ENCODE measurements around the gene KPNA5. TPM values are rescaled to one million over a fixed set of nuclear protein-coding genes. Genes with fewer than 3 reads are reported as not detected.
A peak's percentile ranks its signal among the peaks of the same experiment; 100 is the strongest.

The KPNA5 gene
- polyA plus RNA-seq = 8.9 TPM
- long read RNA-seq, donor 1, full-length matches to known transcripts = 1 of 1 reads
- long read RNA-seq, donor 1, partial matches to known transcripts = 0 of 1 reads
- long read RNA-seq, donor 1, other reads (novel, unspliced or antisense) = 0 of 1 reads
- long read RNA-seq, donor 2 = 0 reads
- long read RNA-seq, donor 3, full-length matches to known transcripts = 2 of 2 reads
- long read RNA-seq, donor 3, partial matches to known transcripts = 0 of 2 reads
- long read RNA-seq, donor 3, other reads (novel, unspliced or antisense) = 0 of 2 reads
- long read RNA-seq, donor 4 = 0 reads
- long read RNA-seq, donor 5, full-length matches to known transcripts = 1 of 1 reads
- long read RNA-seq, donor 5, partial matches to known transcripts = 0 of 1 reads
- long read RNA-seq, donor 5, other reads (novel, unspliced or antisense) = 0 of 1 reads
- long read RNA-seq, donor 6, full-length matches to known transcripts = 1 of 1 reads
- long read RNA-seq, donor 6, partial matches to known transcripts = 0 of 1 reads
- long read RNA-seq, donor 6, other reads (novel, unspliced or antisense) = 0 of 1 reads
- long read RNA-seq, donor 7, full-length matches to known transcripts = 3 of 3 reads
- long read RNA-seq, donor 7, partial matches to known transcripts = 0 of 3 reads
- long read RNA-seq, donor 7, other reads (novel, unspliced or antisense) = 0 of 3 reads
- long read RNA-seq, donor 8, full-length matches to known transcripts = 2 of 2 reads
- long read RNA-seq, donor 8, partial matches to known transcripts = 0 of 2 reads
- long read RNA-seq, donor 8, other reads (novel, unspliced or antisense) = 0 of 2 reads
- long read RNA-seq, donor 9, full-length matches to known transcripts = 1 of 1 reads
- long read RNA-seq, donor 9, partial matches to known transcripts = 0 of 1 reads
- long read RNA-seq, donor 9, other reads (novel, unspliced or antisense) = 0 of 1 reads
- long read RNA-seq, donor 10, full-length matches to known transcripts = 3 of 3 reads
- long read RNA-seq, donor 10, partial matches to known transcripts = 0 of 3 reads
- long read RNA-seq, donor 10, other reads (novel, unspliced or antisense) = 0 of 3 reads
- long read RNA-seq, donor 11 = 0 reads

DNA sequence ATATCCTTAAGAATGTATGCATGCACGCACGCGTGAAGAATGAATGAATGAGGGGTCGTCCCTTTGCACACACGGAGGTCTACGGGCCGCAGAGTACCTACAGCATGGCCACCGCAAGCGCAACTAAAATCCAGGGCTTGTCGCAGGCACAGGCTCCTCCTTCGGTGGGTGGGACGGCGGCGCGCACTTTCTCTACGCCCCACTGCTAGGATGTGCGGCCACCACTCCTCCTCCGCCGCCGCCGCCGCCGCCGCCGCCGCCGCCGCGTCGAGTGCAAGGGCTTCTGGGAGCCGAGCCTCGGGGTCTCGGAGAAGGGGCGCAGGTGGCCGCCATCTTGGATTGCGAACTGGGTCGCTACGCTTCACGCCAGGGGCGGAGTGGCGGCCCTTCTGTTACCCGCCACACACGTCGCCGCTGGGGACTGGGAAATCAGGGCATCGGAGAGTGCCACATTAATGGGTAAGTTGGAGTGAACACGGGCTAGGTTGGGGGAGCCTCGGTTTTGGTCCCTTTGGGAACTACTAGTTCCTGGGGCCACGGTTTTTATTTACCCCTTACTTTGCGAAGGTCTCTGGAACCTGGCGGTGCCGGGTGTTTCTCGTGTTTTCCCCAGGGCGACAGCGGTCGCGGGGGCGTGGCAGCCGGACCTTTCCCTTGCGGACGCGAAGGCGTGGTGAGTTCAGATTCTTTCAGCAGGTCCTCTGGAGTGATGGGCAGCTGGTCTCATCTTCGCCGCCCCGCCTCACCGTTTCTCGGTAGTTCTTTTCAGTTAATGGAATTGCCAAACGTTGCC is at the start of gene KPNA5:
TSS of gene KPNA5 (plus strand) at position 332 of the 793 bp plus-strand sequence. CDS start at position 456, 124 bp downstream.
- H3K4me3 ChIP-seq (ENCODE audit: low read length) = peak within 1 kb of the TSS; percentile 97
- H3K27ac ChIP-seq (ENCODE audit: low read length) = peak within 1 kb of the TSS; percentile 97
- H3K9me3 ChIP-seq (ENCODE audit: control insufficient read depth, low read depth, low read length) = no peaks in the 10 kb centered on the region
- peaks cover 5% of the 10 kb centered on the region for H3K27me3 ChIP-seq (ENCODE audit: control insufficient read depth, insufficient read depth, low read length)
- H3K4me1 ChIP-seq (ENCODE audit: control insufficient read depth, insufficient read depth, low read length) = no peaks in the 10 kb centered on the region
- H3K36me3 ChIP-seq (ENCODE audit: control insufficient read depth, insufficient read depth, low read length) = no peaks in the 10 kb centered on the region
- 0% methylated on average over 2 of the region's 69 CpGs for WGBS (ENCODE audit: insufficient coverage, low lambda C conversion rate)
- DNase-seq = peak; percentile 86 to 95

DNA sequence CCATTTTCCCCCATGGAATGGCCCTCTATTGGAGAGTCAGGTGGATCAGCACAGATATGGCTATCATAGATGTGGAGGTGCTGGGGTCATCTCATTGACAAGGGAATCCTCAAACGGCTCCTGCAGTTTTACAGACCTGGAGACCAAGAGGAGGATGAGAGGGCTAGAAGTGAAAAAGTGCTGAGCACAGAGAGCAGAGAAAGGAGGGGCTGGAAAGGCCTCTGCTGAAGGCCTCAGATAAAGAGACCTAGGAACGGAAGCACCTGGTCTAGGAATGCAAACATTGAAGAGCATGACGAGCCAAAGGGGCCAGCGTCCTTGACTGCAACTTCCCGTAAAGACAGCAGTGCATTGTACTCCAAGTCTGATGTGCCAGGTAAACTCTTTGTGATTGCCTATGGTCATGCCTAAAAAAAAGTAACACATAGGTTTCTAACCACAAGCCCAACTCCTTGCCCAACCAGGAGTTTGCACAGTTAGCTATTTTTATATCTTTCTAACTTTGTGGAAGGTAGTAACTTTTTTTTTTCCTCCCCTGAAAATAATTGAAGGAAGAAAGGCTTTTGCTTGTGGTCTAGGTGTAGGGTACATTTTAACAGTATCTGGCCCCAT is 49.5 kb upstream of the KPNA5 start:
- DNase-seq = peak; percentile 17 to 73
- no peaks in the 10 kb centered on the region for H3K9me3 ChIP-seq (ENCODE audit: control insufficient read depth, low read depth, low read length)
- H3K27me3 ChIP-seq (ENCODE audit: control insufficient read depth, insufficient read depth, low read length) = no peaks in the 10 kb centered on the region
- peaks cover 3% of the 10 kb centered on the region for H3K4me1 ChIP-seq (ENCODE audit: control insufficient read depth, insufficient read depth, low read length)
- H3K27ac ChIP-seq (ENCODE audit: low read length) = no peak overlapping the region
- H3K4me3 ChIP-seq (ENCODE audit: low read length) = no peak overlapping the region
- 0% methylated on average over 1 of the region's 5 CpGs for WGBS (ENCODE audit: insufficient coverage, low lambda C conversion rate)
- peaks cover 2% of the 10 kb centered on the region for H3K36me3 ChIP-seq (ENCODE audit: control insufficient read depth, insufficient read depth, low read length)

DNA sequence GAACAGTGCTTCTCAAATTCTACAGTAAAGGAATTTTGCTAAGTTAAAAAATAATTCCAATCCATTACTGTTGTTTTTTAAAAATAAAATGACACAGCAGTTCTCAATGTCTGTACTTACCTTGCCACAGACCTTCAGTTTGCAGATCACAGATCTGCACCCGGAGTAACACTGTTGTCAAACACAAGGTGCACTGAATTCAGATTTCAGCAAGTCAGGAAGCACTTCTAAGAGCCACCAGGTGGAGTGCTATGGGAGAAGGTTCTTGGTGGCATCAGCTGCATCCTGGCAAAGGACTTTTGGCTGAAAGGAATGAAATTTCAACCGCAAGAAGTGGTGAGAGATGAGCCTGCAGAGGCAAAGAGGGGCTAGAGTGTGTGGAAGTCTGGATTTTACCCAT is 47.3 kb upstream of the KPNA5 start:
- peaks cover 2% of the 10 kb centered on the region for H3K36me3 ChIP-seq (ENCODE audit: control insufficient read depth, insufficient read depth, low read length)
- H3K4me1 ChIP-seq (ENCODE audit: control insufficient read depth, insufficient read depth, low read length) = peaks cover 3% of the 10 kb centered on the region
- H3K27me3 ChIP-seq (ENCODE audit: control insufficient read depth, insufficient read depth, low read length) = no peaks in the 10 kb centered on the region
- no peak overlapping the region for H3K27ac ChIP-seq (ENCODE audit: low read length)
- 100% methylated on average over 1 of the region's 2 CpGs for WGBS (ENCODE audit: insufficient coverage, low lambda C conversion rate)
- no peak overlapping the region for H3K4me3 ChIP-seq (ENCODE audit: low read length)
- DNase-seq = no peak
- H3K9me3 ChIP-seq (ENCODE audit: control insufficient read depth, low read depth, low read length) = no peaks in the 10 kb centered on the region

DNA sequence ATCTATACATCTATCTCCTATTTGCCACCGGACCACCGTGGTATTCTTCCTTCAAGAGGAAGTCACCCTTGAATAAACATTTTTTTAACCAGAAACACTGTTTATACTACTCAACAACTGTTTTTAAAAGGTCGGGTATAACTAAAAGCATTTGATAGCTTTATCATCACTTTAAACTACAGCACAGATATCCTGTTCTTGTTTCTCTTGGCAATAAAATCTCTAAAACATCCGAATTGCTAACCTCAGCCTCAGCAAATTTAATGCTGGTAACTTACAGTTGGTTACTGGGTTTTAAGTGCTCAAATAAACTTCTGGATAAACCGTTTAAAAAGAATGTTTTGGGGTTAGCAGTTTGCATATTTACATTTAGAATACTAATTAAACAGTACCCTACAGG is 32.9 kb upstream of the KPNA5 start:
- WGBS (ENCODE audit: insufficient coverage, low lambda C conversion rate) = 64% methylated on average over 5 of the region's 5 CpGs
- Histone ChIP-seq H3K4me3 (ENCODE audit: low read length) (no peak overlapping the region), H3K4me1 (ENCODE audit: control insufficient read depth, insufficient read depth, low read length) (no peaks in the 10 kb centered on the region), H3K27me3 (ENCODE audit: control insufficient read depth, insufficient read depth, low read length) (no peaks in the 10 kb centered on the region), H3K9me3 (ENCODE audit: control insufficient read depth, low read depth, low read length) (no peaks in the 10 kb centered on the region), H3K27ac (ENCODE audit: low read length) (no peak overlapping the region), H3K36me3 (ENCODE audit: control insufficient read depth, insufficient read depth, low read length) (peaks cover 10% of the 10 kb centered on the region)
- no peak for DNase-seq

DNA sequence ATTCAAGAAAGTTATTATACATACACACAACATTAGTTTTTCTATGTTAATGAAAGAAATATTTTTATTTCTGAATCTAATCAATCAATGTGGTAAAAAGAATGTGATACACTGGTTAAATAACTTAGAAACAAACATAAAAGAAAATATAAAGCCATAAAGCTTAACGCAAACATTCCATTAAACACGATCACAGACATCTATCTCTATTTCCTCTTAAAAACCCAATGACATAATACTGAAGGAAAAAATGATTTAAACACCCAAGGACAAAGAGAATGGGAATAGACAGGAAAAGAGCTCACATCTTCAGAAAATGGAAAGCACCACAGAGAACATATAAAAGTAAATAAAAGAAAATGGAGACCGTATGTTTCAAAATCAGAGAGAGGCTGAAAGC is 31.9 kb upstream of the KPNA5 start:
- Histone ChIP-seq H3K9me3 (ENCODE audit: control insufficient read depth, low read depth, low read length) (no peaks in the 10 kb centered on the region), H3K27ac (ENCODE audit: low read length) (no peak overlapping the region), H3K27me3 (ENCODE audit: control insufficient read depth, insufficient read depth, low read length) (no peaks in the 10 kb centered on the region), H3K4me1 (ENCODE audit: control insufficient read depth, insufficient read depth, low read length) (no peaks in the 10 kb centered on the region), H3K36me3 (ENCODE audit: control insufficient read depth, insufficient read depth, low read length) (peaks cover 10% of the 10 kb centered on the region), H3K4me3 (ENCODE audit: low read length) (no peak overlapping the region)
- WGBS (ENCODE audit: insufficient coverage, low lambda C conversion rate) = 89% methylated on average over 1 of the region's 3 CpGs
- no peak for DNase-seq

DNA sequence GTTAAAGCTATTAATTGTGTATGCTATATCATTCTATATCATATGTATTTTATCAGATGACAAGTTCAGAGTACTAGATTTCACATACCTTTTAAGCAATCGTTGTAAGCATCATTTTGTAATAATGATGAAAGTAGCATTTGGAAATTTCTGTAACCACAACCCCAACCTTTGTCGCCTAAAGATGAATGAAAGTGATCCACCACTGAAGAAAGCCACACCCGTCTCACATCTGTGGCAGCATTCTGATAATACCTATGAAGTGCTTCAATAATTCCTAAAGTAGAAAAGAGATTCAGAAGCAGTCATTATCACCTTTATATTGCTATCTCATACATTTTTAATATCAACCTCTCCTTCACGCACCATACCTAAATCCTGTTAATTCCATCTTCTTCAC is 29.1 kb upstream of the KPNA5 start:
- no peak for DNase-seq
- Histone ChIP-seq H3K27me3 (ENCODE audit: control insufficient read depth, insufficient read depth, low read length) (no peaks in the 10 kb centered on the region), H3K9me3 (ENCODE audit: control insufficient read depth, low read depth, low read length) (no peaks in the 10 kb centered on the region), H3K4me3 (ENCODE audit: low read length) (no peak overlapping the region), H3K4me1 (ENCODE audit: control insufficient read depth, insufficient read depth, low read length) (no peaks in the 10 kb centered on the region), H3K36me3 (ENCODE audit: control insufficient read depth, insufficient read depth, low read length) (peaks cover 6% of the 10 kb centered on the region), H3K27ac (ENCODE audit: low read length) (no peak overlapping the region)
- WGBS (ENCODE audit: insufficient coverage, low lambda C conversion rate) = 100% methylated on average over 1 of the region's 4 CpGs

DNA sequence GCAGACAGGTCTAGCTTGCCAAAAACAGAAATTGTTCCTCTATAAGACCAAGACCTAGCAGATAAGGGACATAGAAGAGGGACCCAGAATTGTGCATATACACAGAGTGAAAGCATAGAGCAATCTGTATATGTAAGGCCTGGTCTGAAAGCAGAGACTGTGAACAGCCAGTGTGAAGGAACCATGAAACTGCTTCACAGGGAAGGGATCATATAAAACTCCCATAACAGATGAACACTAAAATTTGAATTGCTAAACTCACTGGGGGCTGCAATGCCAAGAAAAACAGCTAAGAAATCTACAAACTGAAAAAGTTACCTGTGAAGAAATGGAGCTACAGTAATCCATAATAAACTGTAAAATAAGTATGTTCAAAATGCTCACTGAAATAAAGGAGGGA is 19.4 kb upstream of the KPNA5 start:
- no peaks in the 10 kb centered on the region for H3K9me3 ChIP-seq (ENCODE audit: control insufficient read depth, low read depth, low read length)
- H3K27me3 ChIP-seq (ENCODE audit: control insufficient read depth, insufficient read depth, low read length) = no peaks in the 10 kb centered on the region
- H3K4me1 ChIP-seq (ENCODE audit: control insufficient read depth, insufficient read depth, low read length) = peaks cover 3% of the 10 kb centered on the region
- peaks cover 9% of the 10 kb centered on the region for H3K36me3 ChIP-seq (ENCODE audit: control insufficient read depth, insufficient read depth, low read length)
- DNase-seq = no peak
- no peak overlapping the region for H3K27ac ChIP-seq (ENCODE audit: low read length)
- H3K4me3 ChIP-seq (ENCODE audit: low read length) = no peak overlapping the region

DNA sequence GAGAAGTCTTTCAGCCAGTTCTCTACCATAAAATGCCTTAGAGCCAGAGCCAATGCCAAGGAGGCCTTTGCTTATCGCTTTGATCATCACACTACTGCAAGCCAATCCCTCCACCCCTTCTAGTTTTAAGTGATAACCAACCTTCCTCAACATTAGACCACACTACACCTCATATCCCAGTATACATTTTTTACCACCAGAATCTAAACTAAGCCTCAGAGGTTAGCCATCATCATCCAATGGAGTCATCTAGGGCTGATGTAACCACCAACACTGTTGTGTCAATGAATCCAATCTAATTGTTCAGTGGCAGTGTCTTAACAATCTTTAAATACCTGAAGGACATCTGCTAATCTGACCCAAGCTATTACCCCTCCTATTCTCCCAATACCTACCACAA is 18.8 kb upstream of the KPNA5 start:
- WGBS (ENCODE audit: insufficient coverage, low lambda C conversion rate) = no CpG with 5 or more reads among the region's 1 CpG
- no peak for DNase-seq
- Histone ChIP-seq H3K4me3 (ENCODE audit: low read length) (no peak overlapping the region), H3K9me3 (ENCODE audit: control insufficient read depth, low read depth, low read length) (no peaks in the 10 kb centered on the region), H3K27ac (ENCODE audit: low read length) (no peak overlapping the region), H3K27me3 (ENCODE audit: control insufficient read depth, insufficient read depth, low read length) (no peaks in the 10 kb centered on the region), H3K36me3 (ENCODE audit: control insufficient read depth, insufficient read depth, low read length) (peaks cover 7% of the 10 kb centered on the region), H3K4me1 (ENCODE audit: control insufficient read depth, insufficient read depth, low read length) (peaks cover 3% of the 10 kb centered on the region)

DNA sequence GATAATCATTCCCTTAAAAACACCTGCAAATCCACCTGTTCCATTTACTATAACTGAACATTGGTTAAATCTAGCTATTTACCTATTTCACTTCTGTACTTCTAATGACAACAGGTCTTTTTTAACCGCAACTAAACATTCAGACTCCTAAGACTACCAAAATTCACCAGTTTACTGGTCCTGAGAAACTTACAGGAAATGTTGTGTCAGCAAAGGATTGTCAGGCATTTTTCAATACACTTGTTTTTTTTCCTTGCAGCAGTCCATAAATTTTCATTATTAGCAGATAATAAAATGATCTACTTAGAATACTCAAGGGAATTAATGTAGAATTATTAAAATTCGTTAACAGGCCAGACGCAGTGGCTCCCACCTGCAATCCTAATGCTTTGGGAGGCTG is 17.7 kb upstream of the KPNA5 start:
- Histone ChIP-seq H3K4me1 (ENCODE audit: control insufficient read depth, insufficient read depth, low read length) (peaks cover 6% of the 10 kb centered on the region), H3K36me3 (ENCODE audit: control insufficient read depth, insufficient read depth, low read length) (peaks cover 3% of the 10 kb centered on the region), H3K27ac (ENCODE audit: low read length) (no peak overlapping the region), H3K27me3 (ENCODE audit: control insufficient read depth, insufficient read depth, low read length) (no peaks in the 10 kb centered on the region), H3K4me3 (ENCODE audit: low read length) (no peak overlapping the region), H3K9me3 (ENCODE audit: control insufficient read depth, low read depth, low read length) (no peaks in the 10 kb centered on the region)
- no peak for DNase-seq
- no CpG with 5 or more reads among the region's 3 CpGs for WGBS (ENCODE audit: insufficient coverage, low lambda C conversion rate)

Data from large intestine (tissue), 12 donors.